ENCODE measurements around the gene SBF1.

The SBF1 gene

DNA sequence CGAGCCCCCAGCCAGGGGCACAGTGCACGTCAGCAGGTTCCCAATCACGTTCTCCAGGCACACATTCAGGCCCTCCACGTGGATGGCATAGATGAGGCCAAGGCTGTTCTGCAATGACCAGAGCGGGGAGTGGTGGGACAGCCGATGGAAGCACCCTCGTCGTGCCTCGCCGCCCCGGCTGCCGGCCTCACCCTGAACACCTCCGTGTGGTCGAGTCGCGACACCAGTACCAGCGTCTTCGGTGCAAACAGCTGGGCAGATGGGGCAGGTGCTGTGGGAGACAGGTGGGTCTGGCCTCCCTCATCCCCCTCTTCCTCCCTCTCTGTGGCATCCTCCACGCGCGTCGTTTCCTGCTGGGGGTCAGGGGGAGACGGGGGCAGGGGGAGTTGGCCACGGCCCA lies 7.5 kb downstream of the SBF1 start:
- WGBS: 96% methylated on average over 22 of the region's 24 CpGs

DNA sequence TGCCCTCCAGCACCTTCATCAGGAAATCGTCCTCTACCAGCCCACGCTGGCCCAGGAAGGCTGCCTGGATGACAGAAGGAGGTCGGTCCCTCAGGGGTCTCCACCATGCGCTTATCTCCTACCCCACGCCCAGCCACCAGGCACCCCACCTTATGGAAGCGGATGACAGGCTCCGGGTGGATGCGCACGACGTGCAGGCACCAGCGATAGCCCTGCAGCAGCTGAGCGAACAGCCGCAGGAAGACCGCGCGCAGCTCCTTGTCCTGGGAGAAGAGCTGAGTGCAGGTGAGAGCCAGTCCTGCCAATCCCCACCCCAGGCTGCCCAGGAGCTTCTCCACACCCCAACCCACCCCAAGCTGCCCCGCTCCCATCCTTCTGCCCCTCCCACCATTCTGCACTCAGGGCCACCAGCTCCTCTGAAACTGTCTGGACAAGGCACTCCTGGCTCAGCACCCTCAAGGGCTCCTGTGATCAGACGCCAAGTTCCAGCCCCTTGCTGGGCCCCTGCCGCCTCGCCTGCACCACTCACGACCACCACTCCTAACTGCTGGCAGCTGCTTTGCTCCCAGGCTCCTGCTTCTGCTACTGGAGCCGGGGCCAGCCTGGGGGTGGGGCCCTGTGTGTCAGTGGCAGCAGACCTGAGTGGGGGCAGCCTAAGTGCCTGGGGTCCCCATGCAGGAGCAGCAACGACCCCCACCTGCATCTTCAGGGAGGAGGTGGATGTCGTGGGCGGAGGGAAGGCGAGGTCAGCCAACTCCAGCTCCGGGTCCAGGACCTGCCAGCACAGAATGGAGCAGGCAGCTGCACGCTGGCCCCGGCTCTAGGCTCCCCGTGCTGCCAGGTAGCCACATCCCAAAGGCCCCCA lies 9.5 kb downstream of the SBF1 start:
- no peak for DNase-seq
- Histone ChIP-seq H4K91ac (ENCODE audit: low read length) (no peak overlapping the region), H3K27me3 (ENCODE audit: control insufficient read depth in 1 of 2, insufficient read depth in 1 of 2, low read length in 2 of 2) (no peaks in the 10 kb centered on the region), H3K18ac (ENCODE audit: low read depth in 1 of 2, low read length in 2 of 2) (no peak overlapping the region), H4K8ac (ENCODE audit: low read length) (no peak overlapping the region), H3K4me2 (ENCODE audit: low read length, poor library complexity, severe bottlenecking) (no peak overlapping the region), H3K27ac (ENCODE audit: low read length, poor library complexity, severe bottlenecking) (no peak overlapping the region), H3K9ac (ENCODE audit: low read length) (no peak overlapping the region), H3K79me1 (replicated peaks; ENCODE audit: low read length, poor library complexity, severe bottlenecking) (peaks cover 49% of the 10 kb centered on the region), H3K4me1 (ENCODE audit: control insufficient read depth, insufficient read depth, low read depth, low read length) (peaks cover 24% of the 10 kb centered on the region), H3K9me3 (ENCODE audit: control insufficient read depth, low read length) (no peaks in the 10 kb centered on the region), H2AFZ (ENCODE audit: low read depth, low read length) (no peak overlapping the region), H2BK15ac (ENCODE audit: low read depth, poor library complexity, severe bottlenecking) (no peak overlapping the region), H2BK5ac (ENCODE audit: low read depth, low read length, poor library complexity, severe bottlenecking) (no peak overlapping the region), H3K4ac (ENCODE audit: low read depth in 1 of 2, low read length in 2 of 2) (no peak overlapping the region), H2AK5ac (ENCODE audit: low read length, severe bottlenecking) (no peak overlapping the region), H3K36me3 (ENCODE audit: control insufficient read depth in 1 of 2, insufficient read depth in 2 of 2, low read depth in 1 of 2, low read length in 2 of 2) (peaks cover 67 to 79% of the 10 kb centered on the region in 2 experiments), H2BK12ac (ENCODE audit: low read length in 2 of 2) (no peak overlapping the region), H3K23ac (ENCODE audit: low read length in 2 of 2) (no peak overlapping the region), H2BK120ac (ENCODE audit: low read depth, low read length) (no peak overlapping the region), H3K14ac (ENCODE audit: low read length in 2 of 2) (no peak overlapping the region), H3K4me3 (ENCODE audit: insufficient read depth in 1 of 2, low read depth in 1 of 2, low read length in 2 of 2) (no peak overlapping the region)
- 97% methylated on average over 30 of the region's 30 CpGs for WGBS

More for the DNA sequence above, 7.5 kb downstream of the SBF1 start:
- Histone ChIP-seq H3K27ac (ENCODE audit: low read length, poor library complexity, severe bottlenecking) (no peak overlapping the region), H3K4me1 (ENCODE audit: control insufficient read depth, insufficient read depth, low read depth, low read length) (peaks cover 44% of the 10 kb centered on the region), H2BK120ac (ENCODE audit: low read depth, low read length) (no peak overlapping the region), H2BK5ac (ENCODE audit: low read depth, low read length, poor library complexity, severe bottlenecking) (no peak overlapping the region), H2AFZ (ENCODE audit: low read depth, low read length) (no peak overlapping the region), H2AK5ac (ENCODE audit: low read length, severe bottlenecking) (no peak overlapping the region), H3K79me1 (replicated peaks; ENCODE audit: low read length, poor library complexity, severe bottlenecking) (peaks cover 38% of the 10 kb centered on the region), H4K91ac (ENCODE audit: low read length) (no peak overlapping the region), H2BK15ac (ENCODE audit: low read depth, poor library complexity, severe bottlenecking) (no peak overlapping the region), H2BK12ac (ENCODE audit: low read length in 2 of 2) (no peak overlapping the region), H3K4me3 (ENCODE audit: insufficient read depth in 1 of 2, low read depth in 1 of 2, low read length in 2 of 2) (no peak overlapping the region), H3K4me2 (ENCODE audit: low read length, poor library complexity, severe bottlenecking) (no peak overlapping the region), H3K9me3 (ENCODE audit: control insufficient read depth, low read length) (no peaks in the 10 kb centered on the region), H3K27me3 (ENCODE audit: control insufficient read depth in 1 of 2, insufficient read depth in 1 of 2, low read length in 2 of 2) (no peaks in the 10 kb centered on the region), H3K36me3 (ENCODE audit: control insufficient read depth in 1 of 2, insufficient read depth in 2 of 2, low read depth in 1 of 2, low read length in 2 of 2) (peaks cover 48 to 74% of the 10 kb centered on the region in 2 experiments), H3K9ac (ENCODE audit: low read length) (no peak overlapping the region), H3K4ac (ENCODE audit: low read depth in 1 of 2, low read length in 2 of 2) (no peak overlapping the region), H3K18ac (ENCODE audit: low read depth in 1 of 2, low read length in 2 of 2) (no peak overlapping the region), H3K23ac (ENCODE audit: low read length in 2 of 2) (no peak overlapping the region), H3K14ac (ENCODE audit: low read length in 2 of 2) (no peak overlapping the region), H4K8ac (ENCODE audit: low read length) (no peak overlapping the region)
- no peak for DNase-seq

DNA sequence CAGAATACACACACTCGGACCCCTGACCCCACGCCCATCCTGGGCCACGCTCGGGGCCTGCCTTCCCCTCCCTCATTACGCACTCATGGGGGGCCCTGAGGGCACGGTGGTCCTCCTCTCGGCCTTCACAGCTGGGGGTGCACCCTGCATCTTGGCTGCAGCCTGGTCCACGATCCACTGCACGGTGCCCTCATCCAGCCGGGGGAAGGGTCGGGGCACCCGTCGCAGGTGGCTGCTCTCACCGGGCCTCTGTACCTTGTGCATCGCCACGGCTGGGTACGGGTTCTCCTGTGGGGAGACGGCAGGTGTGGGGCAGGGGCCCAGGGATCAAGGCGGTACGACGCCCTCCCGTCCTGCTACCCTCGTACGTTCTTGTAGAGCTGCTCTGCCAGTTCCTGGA lies 10.4 kb downstream of the SBF1 start:
- no peak overlapping the region for H2BK12ac ChIP-seq (ENCODE audit: low read length in 2 of 2)
- H2BK5ac ChIP-seq (ENCODE audit: low read depth, low read length, poor library complexity, severe bottlenecking): no peak overlapping the region
- H3K14ac ChIP-seq (ENCODE audit: low read length in 2 of 2): no peak overlapping the region
- no peak overlapping the region for H3K4ac ChIP-seq (ENCODE audit: low read depth in 1 of 2, low read length in 2 of 2)
- H3K36me3 ChIP-seq (ENCODE audit: control insufficient read depth in 1 of 2, insufficient read depth in 2 of 2, low read depth in 1 of 2, low read length in 2 of 2): peaks cover 74 to 88% of the 10 kb centered on the region in 2 experiments
- no peak overlapping the region for H3K18ac ChIP-seq (ENCODE audit: low read depth in 1 of 2, low read length in 2 of 2)
- no peaks in the 10 kb centered on the region for H3K9me3 ChIP-seq (ENCODE audit: control insufficient read depth, low read length)
- no peak overlapping the region for H3K4me3 ChIP-seq (ENCODE audit: insufficient read depth in 1 of 2, low read depth in 1 of 2, low read length in 2 of 2)
- H3K4me1 ChIP-seq (ENCODE audit: control insufficient read depth, insufficient read depth, low read depth, low read length): peaks cover 15% of the 10 kb centered on the region
- H2BK120ac ChIP-seq (ENCODE audit: low read depth, low read length): no peak overlapping the region
- H3K23ac ChIP-seq (ENCODE audit: low read length in 2 of 2): no peak overlapping the region
- no peak overlapping the region for H3K27ac ChIP-seq (ENCODE audit: low read length, poor library complexity, severe bottlenecking)
- DNase-seq: no peak
- no peaks in the 10 kb centered on the region for H3K27me3 ChIP-seq (ENCODE audit: control insufficient read depth in 1 of 2, insufficient read depth in 1 of 2, low read length in 2 of 2)
- no peak overlapping the region for H2AFZ ChIP-seq (ENCODE audit: low read depth, low read length)
- no peak overlapping the region for H3K4me2 ChIP-seq (ENCODE audit: low read length, poor library complexity, severe bottlenecking)
- H2BK15ac ChIP-seq (ENCODE audit: low read depth, poor library complexity, severe bottlenecking): no peak overlapping the region
- no peak overlapping the region for H4K91ac ChIP-seq (ENCODE audit: low read length)
- 97% methylated on average over 24 of the region's 24 CpGs for WGBS
- H4K8ac ChIP-seq (ENCODE audit: low read length): no peak overlapping the region
- peaks cover 52% of the 10 kb centered on the region for H3K79me1 ChIP-seq (replicated peaks; ENCODE audit: low read length, poor library complexity, severe bottlenecking)
- H2AK5ac ChIP-seq (ENCODE audit: low read length, severe bottlenecking): no peak overlapping the region
- no peak overlapping the region for H3K9ac ChIP-seq (ENCODE audit: low read length)

DNA sequence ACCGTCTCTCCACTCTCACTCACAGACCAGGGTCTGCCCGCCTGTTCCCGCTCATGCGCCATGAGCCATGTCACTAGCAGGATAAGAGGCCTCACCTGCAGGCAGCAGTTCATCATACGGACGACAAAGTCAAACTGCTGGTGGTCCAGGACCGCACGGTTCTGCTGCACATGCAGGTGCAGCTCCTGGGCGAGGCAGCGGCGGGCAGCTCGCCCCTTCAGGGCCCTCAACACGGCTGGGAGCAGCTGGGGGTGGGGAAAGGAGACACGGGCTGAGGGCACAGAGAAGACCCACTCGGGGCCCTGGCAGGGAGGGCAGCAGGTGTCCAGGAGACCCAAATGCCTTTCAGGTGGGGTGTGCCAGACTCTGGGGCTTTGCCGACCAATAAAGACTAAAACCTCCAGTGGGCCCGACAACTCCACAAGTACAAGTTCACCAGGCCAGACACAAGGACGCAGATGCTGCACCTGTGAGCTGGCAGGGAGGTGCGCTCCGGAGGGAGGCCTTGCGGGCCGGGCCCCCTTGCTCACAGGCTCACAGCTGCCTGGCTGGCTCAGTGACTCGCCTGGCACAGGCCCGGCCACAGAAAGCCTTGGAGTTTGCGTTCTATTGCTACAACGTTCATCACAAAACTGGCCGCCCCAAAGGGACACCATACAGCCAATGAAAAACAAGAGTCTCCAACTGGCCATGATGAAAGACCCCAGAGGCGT lies 11.5 kb downstream of the SBF1 start:
- H3K36me3 ChIP-seq (ENCODE audit: control insufficient read depth in 1 of 2, insufficient read depth in 2 of 2, low read depth in 1 of 2, low read length in 2 of 2): peaks cover 85 to 99% of the 10 kb centered on the region in 2 experiments
- no peak overlapping the region for H3K27ac ChIP-seq (ENCODE audit: low read length, poor library complexity, severe bottlenecking)
- H4K91ac ChIP-seq (ENCODE audit: low read length): no peak overlapping the region
- no peak overlapping the region for H3K23ac ChIP-seq (ENCODE audit: low read length in 2 of 2)
- peaks cover 8% of the 10 kb centered on the region for H3K4me1 ChIP-seq (ENCODE audit: control insufficient read depth, insufficient read depth, low read depth, low read length)
- H2BK120ac ChIP-seq (ENCODE audit: low read depth, low read length): no peak overlapping the region
- H2BK12ac ChIP-seq (ENCODE audit: low read length in 2 of 2): no peak overlapping the region
- peaks cover 53% of the 10 kb centered on the region for H3K79me1 ChIP-seq (replicated peaks; ENCODE audit: low read length, poor library complexity, severe bottlenecking)
- no peaks in the 10 kb centered on the region for H3K27me3 ChIP-seq (ENCODE audit: control insufficient read depth in 1 of 2, insufficient read depth in 1 of 2, low read length in 2 of 2)
- no peak overlapping the region for H3K18ac ChIP-seq (ENCODE audit: low read depth in 1 of 2, low read length in 2 of 2)
- no peak overlapping the region for H3K4me2 ChIP-seq (ENCODE audit: low read length, poor library complexity, severe bottlenecking)
- H4K8ac ChIP-seq (ENCODE audit: low read length): no peak overlapping the region
- no peak overlapping the region for H3K4me3 ChIP-seq (ENCODE audit: insufficient read depth in 1 of 2, low read depth in 1 of 2, low read length in 2 of 2)
- no peak overlapping the region for H2BK15ac ChIP-seq (ENCODE audit: low read depth, poor library complexity, severe bottlenecking)
- DNase-seq: no peak
- H3K14ac ChIP-seq (ENCODE audit: low read length in 2 of 2): no peak overlapping the region
- no peak overlapping the region for H2BK5ac ChIP-seq (ENCODE audit: low read depth, low read length, poor library complexity, severe bottlenecking)
- no peak overlapping the region for H3K9ac ChIP-seq (ENCODE audit: low read length)
- no peak overlapping the region for H2AFZ ChIP-seq (ENCODE audit: low read depth, low read length)
- WGBS: 96% methylated on average over 28 of the region's 28 CpGs
- H2AK5ac ChIP-seq (ENCODE audit: low read length, severe bottlenecking): no peak overlapping the region
- H3K9me3 ChIP-seq (ENCODE audit: control insufficient read depth, low read length): no peaks in the 10 kb centered on the region
- H3K4ac ChIP-seq (ENCODE audit: low read depth in 1 of 2, low read length in 2 of 2): no peak overlapping the region
